Esophagus muscularis mucosa (tissue), 3 donors: Measurements from ENCODE around the gene TAMALIN.

Experiments used
- POLR2A ChIP-seq: fragments of 450-650 bp; IDR thresholded peaks from one replicate; pipeline ENCODE4 v1.6.1; 2017; ENCODE audit warnings: antibody characterized with exemption, moderate library complexity, mild to moderate bottlenecking, low read depth
- POLR2AphosphoS5 ChIP-seq, 2 donors: sonication (generic); formaldehyde crosslinking; IDR thresholded peaks; one replicate each; pipeline ENCODE4 v1.6.1; 2017; ENCODE audit warnings: antibody characterized with exemption in 2 of 2
- TF ChIP-seq, protein P1 (sequence below), 3 experiments: fragments of 200-600 bp in 2 of 3; fragments of 450-650 bp in 1 of 3; sonication (generic) in 2 of 3; IDR thresholded peaks; one replicate each; pipeline ENCODE4 v1.5.1; 2017 to 2019; ENCODE audit warnings: antibody characterized with exemption in 3 of 3, mild to moderate bottlenecking in 2 of 3, moderate library complexity in 1 of 3

DNA sequence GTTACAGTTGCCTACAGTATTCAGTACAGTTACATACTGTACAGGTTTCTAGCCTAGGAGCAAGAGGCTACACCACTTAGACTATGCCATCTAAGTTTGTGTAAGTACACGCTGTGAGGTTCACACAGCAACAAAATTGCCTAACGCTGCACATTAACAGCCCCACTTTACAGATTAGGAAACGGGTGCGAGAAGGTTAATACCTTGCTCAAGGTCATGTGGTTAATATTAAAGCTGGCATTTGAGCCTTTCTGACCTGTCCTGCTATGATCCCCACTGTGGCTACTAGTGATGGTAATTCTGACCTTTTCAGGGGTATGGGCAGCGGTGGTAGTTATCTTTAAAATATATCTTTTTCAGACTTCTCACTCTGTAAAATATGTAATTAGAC, 34.3 kb upstream of the TAMALIN start:
- TF ChIP-seq, protein P1, sequence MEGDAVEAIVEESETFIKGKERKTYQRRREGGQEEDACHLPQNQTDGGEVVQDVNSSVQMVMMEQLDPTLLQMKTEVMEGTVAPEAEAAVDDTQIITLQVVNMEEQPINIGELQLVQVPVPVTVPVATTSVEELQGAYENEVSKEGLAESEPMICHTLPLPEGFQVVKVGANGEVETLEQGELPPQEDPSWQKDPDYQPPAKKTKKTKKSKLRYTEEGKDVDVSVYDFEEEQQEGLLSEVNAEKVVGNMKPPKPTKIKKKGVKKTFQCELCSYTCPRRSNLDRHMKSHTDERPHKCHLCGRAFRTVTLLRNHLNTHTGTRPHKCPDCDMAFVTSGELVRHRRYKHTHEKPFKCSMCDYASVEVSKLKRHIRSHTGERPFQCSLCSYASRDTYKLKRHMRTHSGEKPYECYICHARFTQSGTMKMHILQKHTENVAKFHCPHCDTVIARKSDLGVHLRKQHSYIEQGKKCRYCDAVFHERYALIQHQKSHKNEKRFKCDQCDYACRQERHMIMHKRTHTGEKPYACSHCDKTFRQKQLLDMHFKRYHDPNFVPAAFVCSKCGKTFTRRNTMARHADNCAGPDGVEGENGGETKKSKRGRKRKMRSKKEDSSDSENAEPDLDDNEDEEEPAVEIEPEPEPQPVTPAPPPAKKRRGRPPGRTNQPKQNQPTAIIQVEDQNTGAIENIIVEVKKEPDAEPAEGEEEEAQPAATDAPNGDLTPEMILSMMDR (IDR thresholded peaks at IDR 0.05), result no peak
- no peak for TF ChIP-seq POLR2AphosphoS5 (IDR thresholded peaks at IDR 0.05)
- TF ChIP-seq POLR2A, result no peak
